Neural progenitor cell (in vitro differentiated cells): ENCODE data around the gene ANKRD28. TPM values are rescaled to one million over a fixed set of nuclear protein-coding genes. Genes with fewer than 3 reads are reported as not detected.

Source experiments
- DNase-seq: peaks from one replicate; pipeline ENCODE4 v3.0.0-alpha.2; 2016; ENCODE audit warnings: low spot score
- H2AFZ ChIP-seq: fragments of 200-600 bp; sonication (generic); replicated peaks from 2 replicates; pipeline ENCODE4 v1.6.1; 2016; ENCODE audit warnings: antibody characterized with exemption
- H3F3A ChIP-seq: fragments of 200-600 bp; sonication (generic); 2 replicates; pipeline ENCODE4 v1.6.1; 2016; ENCODE audit warnings: antibody characterized with exemption, low read depth
- H3K27ac ChIP-seq: fragments of 200-600 bp; sonication (generic); 2 replicates; pipeline ENCODE4 v1.5.1; 2016; ENCODE audit warnings: mild to moderate bottlenecking
- H3K27me3 ChIP-seq: fragments of 200-600 bp; sonication (generic); 2 replicates; pipeline ENCODE4 v1.6.1; 2016; ENCODE audit warnings: mild to moderate bottlenecking, moderate library complexity
- H3K36me3 ChIP-seq: fragments of 200-600 bp; sonication (generic); 2 replicates; pipeline ENCODE4 v1.5.1; 2016
- H3K4me1 ChIP-seq: fragments of 200-600 bp; sonication (generic); 2 replicates; pipeline ENCODE4 v1.6.1; 2016; ENCODE audit warnings: mixed run types
- H3K4me2 ChIP-seq: fragments of 200-600 bp; sonication (generic); 2 replicates; pipeline ENCODE4 v1.6.1; 2016
- H3K4me3 ChIP-seq: fragments of 200-600 bp; sonication (generic); 2 replicates; pipeline ENCODE4 v1.5.1; 2016
- H3K79me2 ChIP-seq: fragments of 200-600 bp; sonication (generic); 2 replicates; pipeline ENCODE4 v1.6.1; 2016; ENCODE audit warnings: low read depth
- H3K9ac ChIP-seq: fragments of 200-600 bp; sonication (generic); 2 replicates; pipeline ENCODE4 v1.6.1; 2016
- H3K9me3 ChIP-seq: fragments of 200-600 bp; sonication (generic); 2 replicates; pipeline ENCODE4 v1.5.1; 2016; ENCODE audit warnings: low read depth
- H4K20me1 ChIP-seq: fragments of 200-600 bp; sonication (generic); 2 replicates; pipeline ENCODE4 v1.6.1; 2016; ENCODE audit warnings: low read depth
- H3K27ac Mint-ChIP-seq: 3 replicates; pipeline ENCODE4 v1.8.0; 2021; ENCODE audit warnings: mixed read lengths
- H3K27me3 Mint-ChIP-seq: 2 replicates; pipeline ENCODE4 v1.8.0; 2022; ENCODE audit warnings: low read depth, mild to moderate bottlenecking, inconsistent platforms, moderate library complexity, mixed read lengths; ENCODE audit not compliant: insufficient read depth
- H3K36me3 Mint-ChIP-seq: 3 replicates; pipeline ENCODE4 v1.8.0; 2021; ENCODE audit warnings: mixed read lengths
- H3K4me1 Mint-ChIP-seq: 3 replicates; pipeline ENCODE4 v1.8.0; 2021; ENCODE audit warnings: mixed read lengths
- H3K4me3 Mint-ChIP-seq: 3 replicates; pipeline ENCODE4 v1.8.0; 2021; ENCODE audit warnings: mild to moderate bottlenecking, moderate library complexity, mixed read lengths
- H3K9me3 Mint-ChIP-seq: 3 replicates; pipeline ENCODE4 v1.8.0; 2020; ENCODE audit warnings: mixed read lengths
- CTCF ChIP-seq: fragments of 200-600 bp; sonication (generic); IDR thresholded peaks from 2 replicates; pipeline ENCODE4 v1.5.1; 2017; ENCODE audit warnings: antibody characterized with exemption, mild to moderate bottlenecking
- EZH2 ChIP-seq: fragments of 200-600 bp; sonication (generic); IDR thresholded peaks from 2 replicates; pipeline ENCODE4 v1.6.1; 2017; ENCODE audit warnings: antibody characterized with exemption, mild to moderate bottlenecking, moderate library complexity
- EZH2phosphoT487 ChIP-seq: fragments of 200-600 bp; sonication (generic); IDR thresholded peaks from 2 replicates; pipeline ENCODE4 v1.6.1; 2017; ENCODE audit warnings: antibody characterized with exemption
- total RNA-seq: library from RNA; depleted of rRNA; stranded (reverse); fragments of >200 nt; gene quantifications from 2 replicates; pipeline ENCODE4 v1.2.3, GENCODE V29; 2015; ENCODE audit warnings: low replicate concordance

The ANKRD28 gene
- total RNA-seq, 1 donor from 2014 or later = 36.4 TPM

- Histone ChIP-seq H3K27ac (no peak overlapping the region), H4K20me1 (no peaks in the 10 kb centered on the region), H3K4me1 (no peaks in the 10 kb centered on the region), H2AFZ (no peak overlapping the region), H3K9me3 (no peaks in the 10 kb centered on the region), H3K9ac (no peak overlapping the region), H3K36me3 (no peaks in the 10 kb centered on the region), H3F3A (no peaks in the 10 kb centered on the region), H3K4me3 (no peak overlapping the region), H3K27me3 (no peaks in the 10 kb centered on the region), H3K4me2 (no peak overlapping the region), H3K79me2 (no peaks in the 10 kb centered on the region)
- peaks cover 2% of the 10 kb centered on the region for H3K27me3 Mint-ChIP-seq
- TF ChIP-seq EZH2 (no peak), EZH2phosphoT487 (no peak), CTCF (no peak)
- no peak overlapping the region for H3K4me3 Mint-ChIP-seq
- peaks cover 17% of the 10 kb centered on the region for H3K36me3 Mint-ChIP-seq
- DNase-seq = no peak
- H3K27ac Mint-ChIP-seq = no peak overlapping the region
- peaks cover 5% of the 10 kb centered on the region for H3K4me1 Mint-ChIP-seq
- H3K9me3 Mint-ChIP-seq = no peaks in the 10 kb centered on the region
These were observed 133.6 kb downstream of the ANKRD28 start for GRCh38 chr3:15664144-15664543.

- no peak overlapping the region for H3K9ac ChIP-seq
- H3K36me3 ChIP-seq = no peaks in the 10 kb centered on the region
- H3K27me3 Mint-ChIP-seq = peaks cover 9% of the 10 kb centered on the region
- no peak overlapping the region for H3K4me2 ChIP-seq
- H3K4me1 ChIP-seq = peaks cover 13% of the 10 kb centered on the region
- H3F3A ChIP-seq = no peaks in the 10 kb centered on the region
- H2AFZ ChIP-seq = no peak overlapping the region
- H3K4me3 ChIP-seq = no peak overlapping the region
- H3K9me3 Mint-ChIP-seq = peaks cover 12% of the 10 kb centered on the region
- peaks cover 13% of the 10 kb centered on the region for H3K4me1 Mint-ChIP-seq
- no peak for DNase-seq
- no peak overlapping the region for H3K27ac Mint-ChIP-seq
- no peak overlapping the region for H3K4me3 Mint-ChIP-seq
- no peaks in the 10 kb centered on the region for H3K27me3 ChIP-seq
- TF ChIP-seq EZH2phosphoT487 (no peak), EZH2 (no peak), CTCF (no peak)
- H3K9me3 ChIP-seq = no peaks in the 10 kb centered on the region
- no peak overlapping the region for H3K27ac ChIP-seq
- H4K20me1 ChIP-seq = no peaks in the 10 kb centered on the region
- H3K79me2 ChIP-seq = no peaks in the 10 kb centered on the region
- H3K36me3 Mint-ChIP-seq = peaks cover 7% of the 10 kb centered on the region
These were observed 137.5 kb downstream of the ANKRD28 start for GRCh38 chr3:15660055-15660935.

GRCh38 chr3:15659254-15659975 lies 138.4 kb downstream of the ANKRD28 start:
- TF ChIP-seq EZH2phosphoT487 (no peak), EZH2 (no peak), CTCF (no peak)
- peaks cover 13% of the 10 kb centered on the region for H3K4me1 ChIP-seq
- no peak overlapping the region for H3K4me2 ChIP-seq
- no peak overlapping the region for H3K4me3 Mint-ChIP-seq
- peaks cover 12% of the 10 kb centered on the region for H3K9me3 Mint-ChIP-seq
- H3K27ac ChIP-seq = no peak overlapping the region
- no peaks in the 10 kb centered on the region for H3F3A ChIP-seq
- H3K36me3 Mint-ChIP-seq = peaks cover 2% of the 10 kb centered on the region
- no peaks in the 10 kb centered on the region for H3K27me3 ChIP-seq
- no peaks in the 10 kb centered on the region for H3K36me3 ChIP-seq
- H3K27me3 Mint-ChIP-seq = peaks cover 9% of the 10 kb centered on the region
- H3K27ac Mint-ChIP-seq = no peak overlapping the region
- peaks cover 13% of the 10 kb centered on the region for H3K4me1 Mint-ChIP-seq
- H3K9ac ChIP-seq = no peak overlapping the region
- no peaks in the 10 kb centered on the region for H3K9me3 ChIP-seq
- H2AFZ ChIP-seq = no peak overlapping the region
- no peak for DNase-seq
- H3K79me2 ChIP-seq = no peaks in the 10 kb centered on the region
- H3K4me3 ChIP-seq = no peak overlapping the region
- no peaks in the 10 kb centered on the region for H4K20me1 ChIP-seq
